DMS53 treated with DMSO at 0.1 percent for 48 hours (cell line): ENCODE data around the gene GSTM4.
"Not testable (repeated sequence)": the region's sequence is repeated elsewhere in the genome, so short reads cannot be mapped to it uniquely, and the experiment has no call there.

Experiments used
- DNase-seq: peaks from one replicate; lab custom pipeline; 2025; ENCODE audit not compliant: unreplicated experiment; lab: John Stamatoyannopoulos, UW

The GSTM4 gene

DNA sequence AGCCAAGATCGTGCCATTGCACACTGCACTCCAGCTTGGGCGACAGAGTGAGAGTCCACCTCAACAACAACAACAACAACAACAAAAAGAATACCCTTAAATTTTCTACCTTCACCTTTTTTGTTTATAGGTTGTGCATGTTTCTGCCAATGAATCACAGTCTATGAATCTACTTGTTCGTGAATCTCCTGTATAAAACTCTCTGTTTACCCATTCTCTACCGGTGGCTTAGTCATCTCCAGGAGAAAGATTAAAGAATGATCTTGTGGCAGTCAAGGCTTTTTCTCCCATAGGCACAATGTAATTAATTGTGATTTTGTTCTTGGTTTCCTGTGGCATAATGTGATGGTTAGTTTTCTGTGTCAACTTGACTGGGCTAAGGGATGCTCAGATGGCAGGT lies 42.0 kb downstream of the GSTM4 start:
- not testable (repeated sequence) for DNase-seq

- not testable (repeated sequence) for DNase-seq
Measured at GRCh38 chr1:109702940-109703339, 47.0 kb downstream of the GSTM4 start.

GRCh38 chr1:109704173-109704572 lies 48.3 kb downstream of the GSTM4 start:
- DNase-seq = no peak

- DNase-seq = no peak
Measured at GRCh38 chr1:109705411-109705810, 49.5 kb downstream of the GSTM4 start.

- not testable (repeated sequence) for DNase-seq
Measured at GRCh38 chr1:109708949-109709348, 53.0 kb downstream of the GSTM4 start.

- not testable (repeated sequence) for DNase-seq
Measured at GRCh38 chr1:109709822-109710221, 53.9 kb downstream of the GSTM4 start.
